ENCODE measurements around the gene EPB41L3. TPM values are rescaled to one million over a fixed set of nuclear protein-coding genes. Genes with fewer than 3 reads are reported as not detected.

EPB41L3 gene
- total RNA-seq, 5 donors from 2014 or later (not counting 1 experiment from before 2014, with no cell fraction given): 0.41 to 3.8 (median 3.6) TPM

DNA sequence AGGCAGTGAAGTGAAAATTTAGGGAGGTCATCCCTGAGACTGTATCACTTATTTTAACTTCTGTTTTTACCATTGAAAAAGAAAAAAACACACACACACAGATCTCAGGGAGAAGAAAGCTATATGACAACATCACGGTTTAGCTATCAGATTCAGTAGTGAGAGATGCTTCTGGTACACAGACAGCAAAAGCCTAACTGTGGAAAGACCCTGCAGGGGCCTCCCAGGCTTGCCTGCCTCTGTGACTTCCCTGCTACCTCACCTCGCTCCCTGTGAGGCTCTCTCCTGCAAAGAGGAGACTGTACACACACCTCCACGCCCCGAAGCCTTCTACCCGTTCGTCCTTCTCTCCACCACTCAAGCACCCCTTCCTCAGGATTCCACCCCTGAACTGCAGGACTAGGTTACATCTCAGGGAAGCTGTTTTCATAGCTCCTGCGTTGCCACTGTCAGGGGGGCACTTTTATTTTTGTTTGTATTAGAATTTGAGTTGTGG lies 86.3 kb downstream of the EPB41L3 start:
- Mint-ChIP-seq H3K27me3 (peaks cover 3 to 9% of the 10 kb centered on the region in 2 donors), H3K9me3 (no peaks in the 10 kb centered on the region), H3K4me3 (peak overlapping the region; percentile 15 to 67 (median 64)), H3K36me3 (no peaks in the 10 kb centered on the region), H3K27ac (peak overlapping the region; percentile 77 to 95), H3K4me1 (peaks cover 5 to 30% (median 11%) of the 10 kb centered on the region in 3 donors)
- CTCF ChIA-PET: interaction anchor here in 1 of 2 donors (0.6 kb wide), 1 partner anchor 89 kb away, joined by 3 read pairs; no protein-coding TSS in a partner anchor
- WGBS (ENCODE audit: insufficient coverage): 25% methylated on average over 3 of the region's 7 CpGs
- H3K9me3 ChIP-seq: no peaks in the 10 kb centered on the region
- no peaks in the 10 kb centered on the region for H3K36me3 ChIP-seq (ENCODE audit: control insufficient read depth in 2 of 2, extremely low read depth in 1 of 2, insufficient read depth in 1 of 2, low read length in 1 of 2)
- ATAC-seq (replicated peaks in 1 of 4) (no peak), DNase-seq (peak in 1 of 35 experiments; percentile 20)
- peak overlapping the region; percentile 72 for H3K27ac ChIP-seq (ENCODE audit: low read length)
- POLR2A ChIA-PET: no interaction called here
- peaks cover 0 to 4% of the 10 kb centered on the region in 2 experiments for H3K4me1 ChIP-seq (ENCODE audit: control insufficient read depth in 1 of 2, extremely low read depth in 1 of 2, insufficient read depth in 2 of 2, low read length in 2 of 2)
- no peaks in the 10 kb centered on the region for H3K27me3 ChIP-seq (replicated peaks in 1 of 2; ENCODE audit: control insufficient read depth in 2 of 2, extremely low read depth in 1 of 2, insufficient read depth in 2 of 2, low read length in 1 of 2)
- no peak overlapping the region for H3K4me3 ChIP-seq (ENCODE audit: control insufficient read depth in 1 of 2, extremely low read depth in 1 of 2, low read length in 1 of 2)

- ChIA-PET POLR2A (interaction anchor here (0.5 to 0.7 kb wide), 2 partner anchors 217 to 1622 kb away, joined by 3 to 9 read pairs; no protein-coding TSS in a partner anchor), CTCF (no interaction called here)
- H3K4me3 Mint-ChIP-seq: peak overlapping the region; percentile 15 to 67 (median 64)
- no peaks in the 10 kb centered on the region for H3K9me3 Mint-ChIP-seq
- H3K27ac Mint-ChIP-seq: peak overlapping the region; percentile 77 to 95
- peaks cover 3 to 9% of the 10 kb centered on the region in 2 donors for H3K27me3 Mint-ChIP-seq
- peak overlapping the region in 1 of 2 donors; percentile 33 for H3K4me3 ChIP-seq (ENCODE audit: control insufficient read depth in 1 of 2, extremely low read depth in 1 of 2, low read length in 1 of 2)
- ATAC-seq (replicated peaks in 1 of 4) (peak in 2 of 4 experiments; percentile 69 to 81), DNase-seq (peak in 12 of 35 experiments; percentile 0 to 45 (median 22))
- H3K4me1 ChIP-seq (ENCODE audit: control insufficient read depth in 1 of 2, extremely low read depth in 1 of 2, insufficient read depth in 2 of 2, low read length in 2 of 2): peaks cover 0 to 4% of the 10 kb centered on the region in 2 experiments
- 55% methylated on average over 5 of the region's 15 CpGs for WGBS (ENCODE audit: insufficient coverage)
- H3K36me3 Mint-ChIP-seq: no peaks in the 10 kb centered on the region
- peaks cover 5 to 28% (median 11%) of the 10 kb centered on the region in 3 donors for H3K4me1 Mint-ChIP-seq
- H3K27me3 ChIP-seq (replicated peaks in 1 of 2; ENCODE audit: control insufficient read depth in 2 of 2, extremely low read depth in 1 of 2, insufficient read depth in 2 of 2, low read length in 1 of 2): peaks cover 0 to 1% of the 10 kb centered on the region in 2 experiments
- H3K9me3 ChIP-seq: no peaks in the 10 kb centered on the region
- H3K36me3 ChIP-seq (ENCODE audit: control insufficient read depth in 2 of 2, extremely low read depth in 1 of 2, insufficient read depth in 1 of 2, low read length in 1 of 2): no peaks in the 10 kb centered on the region
- peak overlapping the region; percentile 72 for H3K27ac ChIP-seq (ENCODE audit: low read length)
Measured at GRCh38 chr18:5456577-5457461, 87.0 kb downstream of the EPB41L3 start.

DNA sequence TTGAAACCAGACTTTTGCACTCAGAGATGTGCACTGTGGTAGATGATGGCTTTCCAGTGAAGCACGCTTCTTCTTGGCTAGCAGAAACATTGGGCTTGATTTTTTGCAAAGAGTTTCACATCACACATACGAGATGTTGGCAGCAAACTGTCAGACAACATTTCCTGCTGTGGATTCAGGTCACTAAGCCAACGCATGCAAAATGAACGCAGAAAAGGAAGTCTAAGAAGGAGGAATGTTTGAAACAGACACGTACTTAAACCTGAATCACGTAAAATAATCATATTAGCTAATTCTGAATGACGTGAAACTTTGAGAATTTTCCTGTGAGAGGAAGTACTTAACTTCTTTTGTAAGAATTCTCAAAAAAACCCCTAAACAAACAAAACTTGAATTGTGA lies 88.1 kb downstream of the EPB41L3 start:
- H3K9me3 Mint-ChIP-seq: no peaks in the 10 kb centered on the region
- H3K4me3 ChIP-seq (ENCODE audit: control insufficient read depth in 1 of 2, extremely low read depth in 1 of 2, low read length in 1 of 2): no peak overlapping the region
- 36% methylated on average over 4 of the region's 7 CpGs for WGBS (ENCODE audit: insufficient coverage)
- peaks cover 3 to 13% of the 10 kb centered on the region in 2 donors for H3K27me3 Mint-ChIP-seq
- peaks cover 0 to 3% of the 10 kb centered on the region in 2 experiments for H3K27me3 ChIP-seq (replicated peaks in 1 of 2; ENCODE audit: control insufficient read depth in 2 of 2, extremely low read depth in 1 of 2, insufficient read depth in 2 of 2, low read length in 1 of 2)
- H3K9me3 ChIP-seq: no peaks in the 10 kb centered on the region
- peak overlapping the region; percentile 55 to 89 for H3K27ac Mint-ChIP-seq
- peak in 4 of 35 experiments; percentile 5 to 54 (median 10) for DNase-seq
- H3K36me3 Mint-ChIP-seq: no peaks in the 10 kb centered on the region
- peaks cover 5 to 28% (median 11%) of the 10 kb centered on the region in 3 donors for H3K4me1 Mint-ChIP-seq
- H3K36me3 ChIP-seq (ENCODE audit: control insufficient read depth in 2 of 2, extremely low read depth in 1 of 2, insufficient read depth in 1 of 2, low read length in 1 of 2): no peaks in the 10 kb centered on the region
- peak overlapping the region in 1 of 3 donors; percentile 2 for H3K4me3 Mint-ChIP-seq
- H3K4me1 ChIP-seq (ENCODE audit: control insufficient read depth in 1 of 2, extremely low read depth in 1 of 2, insufficient read depth in 2 of 2, low read length in 2 of 2): peaks cover 0 to 4% of the 10 kb centered on the region in 2 experiments
- CTCF ChIA-PET: no interaction called here
- ATAC-seq (replicated peaks in 1 of 4): peak in 1 of 4 experiments; percentile 70
- POLR2A ChIA-PET: interaction anchor here in 1 of 2 donors (0.7 kb wide), 1 partner anchor 216 kb away, joined by 3 read pairs; no protein-coding TSS in a partner anchor
- H3K27ac ChIP-seq (ENCODE audit: low read length): peak overlapping the region; percentile 2

- no peak for DNase-seq
- Histone ChIP-seq H3K4me1 (ENCODE audit: control insufficient read depth in 1 of 2, extremely low read depth in 1 of 2, insufficient read depth in 2 of 2, low read length in 2 of 2) (peaks cover 0 to 4% of the 10 kb centered on the region in 2 experiments), H3K27ac (ENCODE audit: low read length) (no peak overlapping the region), H3K36me3 (ENCODE audit: control insufficient read depth in 2 of 2, extremely low read depth in 1 of 2, insufficient read depth in 1 of 2, low read length in 1 of 2) (no peaks in the 10 kb centered on the region), H3K27me3 (replicated peaks in 1 of 2; ENCODE audit: control insufficient read depth in 2 of 2, extremely low read depth in 1 of 2, insufficient read depth in 2 of 2, low read length in 1 of 2) (peaks cover 0 to 3% of the 10 kb centered on the region in 2 experiments), H3K9me3 (no peaks in the 10 kb centered on the region), H3K4me3 (ENCODE audit: control insufficient read depth in 1 of 2, extremely low read depth in 1 of 2, low read length in 1 of 2) (no peak overlapping the region)
- POLR2A ChIA-PET: no interaction called here
- H3K9me3 Mint-ChIP-seq: no peaks in the 10 kb centered on the region
- ATAC-seq (replicated peaks in 1 of 4): no peak
- CTCF ChIA-PET: interaction anchor here in 1 of 2 donors (0.9 kb wide), 1 partner anchor 264 kb away, joined by 4 read pairs; no protein-coding TSS in a partner anchor
- 83% methylated on average over 1 of the region's 2 CpGs for WGBS (ENCODE audit: insufficient coverage)
- H3K27ac Mint-ChIP-seq: no peak overlapping the region
- peaks cover 5 to 26% (median 11%) of the 10 kb centered on the region in 3 donors for H3K4me1 Mint-ChIP-seq
- peaks cover 0 to 21% of the 10 kb centered on the region in 2 donors for H3K27me3 Mint-ChIP-seq
- no peak overlapping the region for H3K4me3 Mint-ChIP-seq
- no peaks in the 10 kb centered on the region for H3K36me3 Mint-ChIP-seq
Measured at GRCh38 chr18:5452943-5453443, 90.8 kb downstream of the EPB41L3 start.

DNA sequence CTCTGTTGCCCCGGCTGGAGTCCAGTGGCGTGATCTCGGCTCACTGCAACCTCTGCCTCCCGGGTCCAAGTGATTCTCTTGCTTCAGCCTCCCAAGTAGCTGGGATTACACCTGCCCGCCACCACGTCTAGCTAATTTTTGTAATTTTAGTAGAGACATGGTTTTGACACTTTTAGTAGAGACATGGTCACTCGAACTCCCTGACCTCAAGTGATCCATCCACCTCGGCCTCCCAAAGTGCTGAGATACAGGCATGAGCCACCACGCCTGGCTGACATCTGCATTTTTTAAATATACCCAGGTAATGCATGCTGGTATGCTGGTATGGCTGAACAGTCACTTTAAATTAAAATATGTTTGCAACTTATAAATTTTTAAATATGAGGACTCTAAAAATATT lies 91.9 kb downstream of the EPB41L3 start:
- Mint-ChIP-seq H3K4me3 (no peak overlapping the region), H3K36me3 (no peaks in the 10 kb centered on the region), H3K27ac (no peak overlapping the region), H3K27me3 (peaks cover 0 to 22% of the 10 kb centered on the region in 2 donors), H3K4me1 (peaks cover 5 to 15% (median 6%) of the 10 kb centered on the region in 3 donors), H3K9me3 (no peaks in the 10 kb centered on the region)
- CTCF ChIA-PET: no interaction called here
- 97% methylated on average over 3 of the region's 9 CpGs for WGBS (ENCODE audit: insufficient coverage)
- ATAC-seq (replicated peaks in 1 of 4) (no peak), DNase-seq (no peak)
- Histone ChIP-seq H3K9me3 (no peaks in the 10 kb centered on the region), H3K4me1 (ENCODE audit: control insufficient read depth in 1 of 2, extremely low read depth in 1 of 2, insufficient read depth in 2 of 2, low read length in 2 of 2) (no peaks in the 10 kb centered on the region), H3K36me3 (ENCODE audit: control insufficient read depth in 2 of 2, extremely low read depth in 1 of 2, insufficient read depth in 1 of 2, low read length in 1 of 2) (no peaks in the 10 kb centered on the region), H3K27ac (ENCODE audit: low read length) (no peak overlapping the region), H3K4me3 (ENCODE audit: control insufficient read depth in 1 of 2, extremely low read depth in 1 of 2, low read length in 1 of 2) (no peak overlapping the region), H3K27me3 (replicated peaks in 1 of 2; ENCODE audit: control insufficient read depth in 2 of 2, extremely low read depth in 1 of 2, insufficient read depth in 2 of 2, low read length in 1 of 2) (peaks cover 0 to 3% of the 10 kb centered on the region in 2 experiments)
- POLR2A ChIA-PET: no interaction called here

GRCh38 chr18:5451150-5451549 lies 92.6 kb downstream of the EPB41L3 start:
- ATAC-seq (replicated peaks in 1 of 4) (no peak), DNase-seq (no peak)
- no peaks in the 10 kb centered on the region for H3K9me3 ChIP-seq
- peaks cover 0 to 22% of the 10 kb centered on the region in 2 donors for H3K27me3 Mint-ChIP-seq
- H3K4me1 ChIP-seq (ENCODE audit: control insufficient read depth in 1 of 2, extremely low read depth in 1 of 2, insufficient read depth in 2 of 2, low read length in 2 of 2): no peaks in the 10 kb centered on the region
- no peak overlapping the region for H3K4me3 ChIP-seq (ENCODE audit: control insufficient read depth in 1 of 2, extremely low read depth in 1 of 2, low read length in 1 of 2)
- ChIA-PET CTCF (interaction anchor here in 1 of 2 donors (1.0 kb wide), 1 partner anchor 11 kb away, joined by 3 read pairs; no protein-coding TSS in a partner anchor), POLR2A (interaction anchor here in 1 of 2 donors (0.5 kb wide), 1 partner anchor 146 kb away, joined by 3 read pairs; no protein-coding TSS in a partner anchor)
- H3K9me3 Mint-ChIP-seq: no peaks in the 10 kb centered on the region
- H3K4me3 Mint-ChIP-seq: no peak overlapping the region
- H3K36me3 Mint-ChIP-seq: no peaks in the 10 kb centered on the region
- peaks cover 0 to 3% of the 10 kb centered on the region in 2 experiments for H3K27me3 ChIP-seq (replicated peaks in 1 of 2; ENCODE audit: control insufficient read depth in 2 of 2, extremely low read depth in 1 of 2, insufficient read depth in 2 of 2, low read length in 1 of 2)
- H3K36me3 ChIP-seq (ENCODE audit: control insufficient read depth in 2 of 2, extremely low read depth in 1 of 2, insufficient read depth in 1 of 2, low read length in 1 of 2): no peaks in the 10 kb centered on the region
- no peak overlapping the region for H3K27ac Mint-ChIP-seq
- no peak overlapping the region for H3K27ac ChIP-seq (ENCODE audit: low read length)
- H3K4me1 Mint-ChIP-seq: peaks cover 4 to 11% (median 5%) of the 10 kb centered on the region in 3 donors

All from T-cell (primary cell).